ENCODE data around the gene U2AF1.
"Not testable (repeated sequence)": the region's sequence is repeated elsewhere in the genome, so short reads cannot be mapped to it uniquely, and the experiment has no call there.

DNA sequence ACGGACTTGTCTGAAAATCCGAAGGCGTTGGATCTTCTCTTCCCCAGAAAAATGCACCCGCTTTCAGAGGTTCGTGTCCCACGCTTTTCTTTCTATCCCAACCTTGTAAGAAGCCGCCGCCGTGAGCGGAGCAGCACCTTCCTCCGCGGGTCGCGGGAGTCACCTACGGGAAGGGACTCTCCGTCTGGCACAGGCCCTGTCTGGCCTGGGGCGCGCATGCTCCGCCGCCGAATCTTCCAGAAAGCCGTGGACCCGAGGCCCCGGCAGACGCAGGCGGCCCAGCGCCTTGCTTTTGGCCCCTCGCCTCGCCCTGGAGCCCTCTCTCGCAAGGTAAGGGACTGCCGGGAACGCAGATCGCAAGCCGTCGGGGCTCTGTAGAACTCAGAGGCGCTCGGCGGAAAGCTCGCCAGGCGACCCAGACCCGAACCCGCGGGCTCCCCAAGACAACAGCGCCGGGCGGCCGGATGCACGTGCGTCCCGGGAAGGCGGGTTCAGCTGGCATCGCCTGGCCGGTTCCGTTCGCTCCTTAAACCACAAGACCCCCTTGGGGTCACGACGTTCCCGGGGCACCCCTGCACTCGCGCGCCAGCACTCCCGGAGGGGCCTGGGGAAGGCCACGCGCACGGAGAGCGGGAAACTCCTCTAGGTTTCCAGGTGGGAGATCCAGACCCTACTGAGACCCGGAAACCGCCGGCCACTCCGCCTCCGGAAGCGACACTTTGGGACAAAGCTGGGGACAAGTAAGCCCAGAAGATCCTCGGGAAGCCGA, 32.8 kb downstream of the U2AF1 start:
- TF ChIP-seq, protein P1, sequence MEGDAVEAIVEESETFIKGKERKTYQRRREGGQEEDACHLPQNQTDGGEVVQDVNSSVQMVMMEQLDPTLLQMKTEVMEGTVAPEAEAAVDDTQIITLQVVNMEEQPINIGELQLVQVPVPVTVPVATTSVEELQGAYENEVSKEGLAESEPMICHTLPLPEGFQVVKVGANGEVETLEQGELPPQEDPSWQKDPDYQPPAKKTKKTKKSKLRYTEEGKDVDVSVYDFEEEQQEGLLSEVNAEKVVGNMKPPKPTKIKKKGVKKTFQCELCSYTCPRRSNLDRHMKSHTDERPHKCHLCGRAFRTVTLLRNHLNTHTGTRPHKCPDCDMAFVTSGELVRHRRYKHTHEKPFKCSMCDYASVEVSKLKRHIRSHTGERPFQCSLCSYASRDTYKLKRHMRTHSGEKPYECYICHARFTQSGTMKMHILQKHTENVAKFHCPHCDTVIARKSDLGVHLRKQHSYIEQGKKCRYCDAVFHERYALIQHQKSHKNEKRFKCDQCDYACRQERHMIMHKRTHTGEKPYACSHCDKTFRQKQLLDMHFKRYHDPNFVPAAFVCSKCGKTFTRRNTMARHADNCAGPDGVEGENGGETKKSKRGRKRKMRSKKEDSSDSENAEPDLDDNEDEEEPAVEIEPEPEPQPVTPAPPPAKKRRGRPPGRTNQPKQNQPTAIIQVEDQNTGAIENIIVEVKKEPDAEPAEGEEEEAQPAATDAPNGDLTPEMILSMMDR (conservative IDR thresholded peaks at IDR 0.05; ENCODE audit: low read depth, low read length) = not testable (repeated sequence)
- not testable (repeated sequence) for TF ChIP-seq EZH2 (IDR thresholded peaks at IDR 0.05; ENCODE audit: low read length, unreplicated experiment); EZH2phosphoT487 (IDR thresholded peaks at IDR 0.05; ENCODE audit: borderline replicate concordance, low read length)
